Caco-2 (cell line): ENCODE data around the gene ADGRA1. TPM values are rescaled to one million over a fixed set of nuclear protein-coding genes. Genes with fewer than 3 reads are reported as not detected.

ENCODE experiments used
- BruUV-seq: library from RNA; stranded (reverse); fragments of 400-500 nt; replicated peaks from 2 replicates; lab custom pipeline; 2021; lab: Mats Ljungman, UMichigan
- CTCF ChIA-PET: fragments of 300-600 bp; sonication (Branson Sonifier 250); formaldehyde crosslinking; loops from one replicate; lab custom pipeline; 2022; ENCODE audit warnings: antibody characterized with exemption; lab: Charles Lee
- POLR2A ChIA-PET: fragments of 300-600 bp; sonication (Branson Sonifier 250); formaldehyde crosslinking; loops from one replicate; lab custom pipeline; 2022; ENCODE audit warnings: antibody characterized with exemption; lab: Charles Lee
- DNase-seq, 2 experiments: peaks; one replicate each; pipeline versions ENCODE4 v3.0.0 to v3.0.0-alpha.2; 2020 to 2022
- H3K27me3 ChIP-seq: replicated peaks from 2 replicates; pipeline ENCODE4 v1.6.0; 2011; ENCODE audit warnings: low read length; ENCODE audit not compliant: control insufficient read depth, insufficient read depth
- H3K36me3 ChIP-seq: 2 replicates; pipeline ENCODE4 v1.5.1; 2011; ENCODE audit warnings: low read length; ENCODE audit not compliant: control insufficient read depth, insufficient read depth
- H3K4me1 ChIP-seq: fragments of 250-450 bp; sonication (Bioruptor Pico); 2 replicates; pipeline ENCODE4 v1.5.1; 2020; ENCODE audit warnings: mild to moderate bottlenecking
- H3K4me3 ChIP-seq: 2 replicates; pipeline ENCODE4 v1.5.1; 2011; ENCODE audit warnings: low read depth, mild to moderate bottlenecking, control low read depth, low read length
- H3K9me3 ChIP-seq: fragments of 250-450 bp; sonication (Bioruptor Pico); 2 replicates; pipeline ENCODE4 v1.5.1; 2020; ENCODE audit warnings: mild to moderate bottlenecking, moderate library complexity
- H3K27ac Mint-ChIP-seq: one replicate; pipeline ENCODE4 v1.8.0; 2022; ENCODE audit warnings: mixed read lengths; ENCODE audit not compliant: unreplicated experiment
- H3K27me3 Mint-ChIP-seq: one replicate; pipeline ENCODE4 v1.8.0; 2022; ENCODE audit warnings: mixed read lengths; ENCODE audit not compliant: insufficient read depth, unreplicated experiment
- H3K36me3 Mint-ChIP-seq: one replicate; pipeline ENCODE4 v1.8.0; 2022; ENCODE audit warnings: mild to moderate bottlenecking, mixed read lengths; ENCODE audit not compliant: insufficient read depth, unreplicated experiment
- H3K4me1 Mint-ChIP-seq: one replicate; pipeline ENCODE4 v1.8.0; 2022; ENCODE audit warnings: low read depth, mixed read lengths; ENCODE audit not compliant: unreplicated experiment
- H3K4me3 Mint-ChIP-seq: one replicate; pipeline ENCODE4 v1.8.0; 2022; ENCODE audit warnings: mild to moderate bottlenecking, moderate library complexity, mixed read lengths; ENCODE audit not compliant: unreplicated experiment
- H3K9me3 Mint-ChIP-seq: one replicate; pipeline ENCODE4 v1.8.0; 2022; ENCODE audit warnings: mixed read lengths; ENCODE audit not compliant: unreplicated experiment
- CTCF ChIP-seq, 2 experiments: fragments of 200-600 bp in 1 of 2; IDR thresholded peaks; 1 replicate in 1 of 2; 2 replicates in 1 of 2; pipeline versions ENCODE4 v1.5.1 to v1.8.0; 2011 to 2022; ENCODE audit warnings: antibody characterized with exemption in 1 of 2, control low read depth in 1 of 2, inconsistent platforms in 1 of 2, low read depth in 1 of 2, low read length in 1 of 2, mild to moderate bottlenecking in 1 of 2, moderate library complexity in 1 of 2; ENCODE audit not compliant: insufficient read depth in 1 of 2, severe bottlenecking in 1 of 2, unreplicated experiment in 1 of 2
- intact Hi-C: fragments of 100-400 bp; cut with micrococcal nuclease; formaldehyde crosslinking; loops from one replicate; pipeline ENCODE4 v1.10.0; 2022; ENCODE audit not compliant: unreplicated experiment
- total RNA-seq: library from RNA; stranded (reverse); gene quantifications from 2 replicates; pipeline ENCODE4 v1.2.3, GENCODE V29; 2022

The ADGRA1 gene
- total RNA-seq, 1 experiment from 2014 or later: not detected

- no peaks in the 10 kb centered on the region for H3K36me3 ChIP-seq
- Mint-ChIP-seq H3K9me3 (no peaks in the 10 kb centered on the region), H3K36me3 (no peaks in the 10 kb centered on the region), H3K27me3 (peaks cover 6% of the 10 kb centered on the region), H3K4me1 (no peaks in the 10 kb centered on the region), H3K27ac (no peak overlapping the region), H3K4me3 (no peak overlapping the region)
- DNase-seq: no peak
- ChIA-PET POLR2A (no interaction called here), CTCF (no interaction called here)
- H3K27me3 ChIP-seq: peaks cover 1% of the 10 kb centered on the region; the same call in 1 of the 2 replicates
- no peak overlapping the region for H3K4me3 ChIP-seq
- 0 out of 2 replicates have a peak, but pooled peaks cover 3% of the 10 kb centered on the region for H3K4me1 ChIP-seq
- TF ChIP-seq CTCF (IDR thresholded peaks at IDR 0.05; ENCODE audit: insufficient read depth in 1 of 2, low read depth in 1 of 2, low read length in 1 of 2, severe bottlenecking in 1 of 2, unreplicated experiment in 1 of 2): no peak
- H3K9me3 ChIP-seq: no peaks in the 10 kb centered on the region
- BruUV-seq: no TSS peak
- intact Hi-C loops: no loop called here
These were observed 11.3 kb upstream of the ADGRA1 start for GRCh38 chr10:133076274-133077038.

- Mint-ChIP-seq H3K9me3 (no peaks in the 10 kb centered on the region), H3K27ac (no peak overlapping the region), H3K4me1 (no peaks in the 10 kb centered on the region), H3K27me3 (peaks cover 14% of the 10 kb centered on the region), H3K4me3 (no peak overlapping the region), H3K36me3 (no peaks in the 10 kb centered on the region)
- no peaks in the 10 kb centered on the region for H3K4me1 ChIP-seq
- no TSS peak for BruUV-seq
- intact Hi-C loops: no loop called here
- no peak overlapping the region for H3K4me3 ChIP-seq
- ChIA-PET POLR2A (no interaction called here), CTCF (interaction anchor here (0.6 kb wide), 1 partner anchor 64 kb away, joined by 3 read pairs; no protein-coding TSS in a partner anchor)
- peak; percentile 71 to 81 for DNase-seq
- peaks cover 1% of the 10 kb centered on the region; the same call in 1 of the 2 replicates for H3K27me3 ChIP-seq
- H3K9me3 ChIP-seq: no peaks in the 10 kb centered on the region
- no peak for TF ChIP-seq CTCF (IDR thresholded peaks at IDR 0.05; ENCODE audit: insufficient read depth in 1 of 2, low read depth in 1 of 2, low read length in 1 of 2, severe bottlenecking in 1 of 2, unreplicated experiment in 1 of 2)
- H3K36me3 ChIP-seq: no peaks in the 10 kb centered on the region
These were observed 7.7 kb upstream of the ADGRA1 start for GRCh38 chr10:133079836-133080682.

- Histone ChIP-seq H3K36me3 (no peaks in the 10 kb centered on the region), H3K4me1 (no peaks in the 10 kb centered on the region), H3K27me3 (peaks cover 1% of the 10 kb centered on the region; the same call in 1 of the 2 replicates), H3K9me3 (no peaks in the 10 kb centered on the region), H3K4me3 (no peak overlapping the region)
- Mint-ChIP-seq H3K27ac (no peak overlapping the region), H3K9me3 (no peaks in the 10 kb centered on the region), H3K4me1 (no peaks in the 10 kb centered on the region), H3K36me3 (no peaks in the 10 kb centered on the region), H3K4me3 (no peak overlapping the region), H3K27me3 (peaks cover 16% of the 10 kb centered on the region)
- no peak for TF ChIP-seq CTCF (IDR thresholded peaks at IDR 0.05; ENCODE audit: insufficient read depth in 1 of 2, low read depth in 1 of 2, low read length in 1 of 2, severe bottlenecking in 1 of 2, unreplicated experiment in 1 of 2)
- ChIA-PET CTCF (no interaction called here), POLR2A (no interaction called here)
- intact Hi-C loops: no loop called here
- no TSS peak for BruUV-seq
- no peak for DNase-seq
These were observed 7.1 kb upstream of the ADGRA1 start for GRCh38 chr10:133080683-133081040.
